ENCODE results near the gene GSK3A. TPM values are rescaled to one million over a fixed set of nuclear protein-coding genes. Genes with fewer than 3 reads are reported as not detected.

Gene GSK3A
- total RNA-seq, 1 experiment from 2014 or later, result 46.0 TPM

DNA sequence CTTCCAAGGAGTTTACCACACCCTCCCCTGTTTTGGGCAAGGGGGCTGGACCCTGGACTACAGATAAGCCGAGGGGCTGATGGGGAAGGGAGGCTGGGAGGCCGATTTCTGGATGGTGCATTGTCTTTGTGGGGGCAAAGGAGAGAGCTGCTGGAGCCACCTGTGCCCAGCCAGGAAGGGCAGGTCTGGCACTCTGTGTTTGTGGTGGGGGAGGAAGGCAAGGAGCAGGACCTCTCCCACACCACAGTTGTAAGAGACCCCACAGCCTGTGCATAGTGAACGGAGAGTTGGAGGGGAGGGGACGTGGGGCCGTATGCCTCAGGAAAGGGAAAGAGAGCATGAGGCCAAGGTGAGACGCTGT, 43.6 kb upstream of the GSK3A start:
- H3K27ac ChIP-seq (ENCODE audit: low read length), result peak overlapping the region; percentile 82
- CTCF ChIA-PET, result no interaction called here
- no peaks in the 10 kb centered on the region for H3K27me3 ChIP-seq (ENCODE audit: control insufficient read depth, insufficient read depth, low read length)
- BruUV-seq (replicated peaks), result no TSS peak
- intact Hi-C loops (cut with micrococcal nuclease; ENCODE audit: unreplicated experiment), result no loop called here
- peaks cover 34% of the 10 kb centered on the region for H3K4me1 ChIP-seq (ENCODE audit: control insufficient read depth, insufficient read depth, low read length)
- TF ChIP-seq SIN3A (IDR thresholded peaks at IDR 0.05; ENCODE audit: borderline replicate concordance, insufficient read depth, low read depth, low read length), result no peak
- TF ChIP-seq, protein P1, sequence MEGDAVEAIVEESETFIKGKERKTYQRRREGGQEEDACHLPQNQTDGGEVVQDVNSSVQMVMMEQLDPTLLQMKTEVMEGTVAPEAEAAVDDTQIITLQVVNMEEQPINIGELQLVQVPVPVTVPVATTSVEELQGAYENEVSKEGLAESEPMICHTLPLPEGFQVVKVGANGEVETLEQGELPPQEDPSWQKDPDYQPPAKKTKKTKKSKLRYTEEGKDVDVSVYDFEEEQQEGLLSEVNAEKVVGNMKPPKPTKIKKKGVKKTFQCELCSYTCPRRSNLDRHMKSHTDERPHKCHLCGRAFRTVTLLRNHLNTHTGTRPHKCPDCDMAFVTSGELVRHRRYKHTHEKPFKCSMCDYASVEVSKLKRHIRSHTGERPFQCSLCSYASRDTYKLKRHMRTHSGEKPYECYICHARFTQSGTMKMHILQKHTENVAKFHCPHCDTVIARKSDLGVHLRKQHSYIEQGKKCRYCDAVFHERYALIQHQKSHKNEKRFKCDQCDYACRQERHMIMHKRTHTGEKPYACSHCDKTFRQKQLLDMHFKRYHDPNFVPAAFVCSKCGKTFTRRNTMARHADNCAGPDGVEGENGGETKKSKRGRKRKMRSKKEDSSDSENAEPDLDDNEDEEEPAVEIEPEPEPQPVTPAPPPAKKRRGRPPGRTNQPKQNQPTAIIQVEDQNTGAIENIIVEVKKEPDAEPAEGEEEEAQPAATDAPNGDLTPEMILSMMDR (IDR thresholded peaks at IDR 0.05), result no peak
- no peak for TF ChIP-seq TCF7L2 (IDR thresholded peaks at IDR 0.05; ENCODE audit: low read depth, low read length)
- TF ChIP-seq, protein P2, sequence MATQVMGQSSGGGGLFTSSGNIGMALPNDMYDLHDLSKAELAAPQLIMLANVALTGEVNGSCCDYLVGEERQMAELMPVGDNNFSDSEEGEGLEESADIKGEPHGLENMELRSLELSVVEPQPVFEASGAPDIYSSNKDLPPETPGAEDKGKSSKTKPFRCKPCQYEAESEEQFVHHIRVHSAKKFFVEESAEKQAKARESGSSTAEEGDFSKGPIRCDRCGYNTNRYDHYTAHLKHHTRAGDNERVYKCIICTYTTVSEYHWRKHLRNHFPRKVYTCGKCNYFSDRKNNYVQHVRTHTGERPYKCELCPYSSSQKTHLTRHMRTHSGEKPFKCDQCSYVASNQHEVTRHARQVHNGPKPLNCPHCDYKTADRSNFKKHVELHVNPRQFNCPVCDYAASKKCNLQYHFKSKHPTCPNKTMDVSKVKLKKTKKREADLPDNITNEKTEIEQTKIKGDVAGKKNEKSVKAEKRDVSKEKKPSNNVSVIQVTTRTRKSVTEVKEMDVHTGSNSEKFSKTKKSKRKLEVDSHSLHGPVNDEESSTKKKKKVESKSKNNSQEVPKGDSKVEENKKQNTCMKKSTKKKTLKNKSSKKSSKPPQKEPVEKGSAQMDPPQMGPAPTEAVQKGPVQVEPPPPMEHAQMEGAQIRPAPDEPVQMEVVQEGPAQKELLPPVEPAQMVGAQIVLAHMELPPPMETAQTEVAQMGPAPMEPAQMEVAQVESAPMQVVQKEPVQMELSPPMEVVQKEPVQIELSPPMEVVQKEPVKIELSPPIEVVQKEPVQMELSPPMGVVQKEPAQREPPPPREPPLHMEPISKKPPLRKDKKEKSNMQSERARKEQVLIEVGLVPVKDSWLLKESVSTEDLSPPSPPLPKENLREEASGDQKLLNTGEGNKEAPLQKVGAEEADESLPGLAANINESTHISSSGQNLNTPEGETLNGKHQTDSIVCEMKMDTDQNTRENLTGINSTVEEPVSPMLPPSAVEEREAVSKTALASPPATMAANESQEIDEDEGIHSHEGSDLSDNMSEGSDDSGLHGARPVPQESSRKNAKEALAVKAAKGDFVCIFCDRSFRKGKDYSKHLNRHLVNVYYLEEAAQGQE (IDR thresholded peaks at IDR 0.05; ENCODE audit: insufficient read depth in 1 of 2, low read depth in 2 of 2, low read length in 1 of 2), result no peak
- TF ChIP-seq POLR2AphosphoS5 (IDR thresholded peaks at IDR 0.05; ENCODE audit: low read depth, low read length), result no peak
- peak overlapping the region in 1 of 2 experiments; percentile 11; a peak in 2 of 4 replicates for H3K4me3 ChIP-seq (ENCODE audit: low read depth in 2 of 2, low read length in 2 of 2)
- H3K9me3 ChIP-seq (ENCODE audit: control insufficient read depth, insufficient read depth, low read depth, low read length), result no peaks in the 10 kb centered on the region
- DNase-seq (ENCODE audit: low read depth, low spot score) (no peak), ATAC-seq (no peak)
- POLR2A ChIA-PET, result no interaction called here
- H3K36me3 ChIP-seq (ENCODE audit: control insufficient read depth, insufficient read depth, low read length), result no peaks in the 10 kb centered on the region; the same call in 1 of the 2 replicates
- in situ Hi-C loops (cut with HindIII; ENCODE audit: low pct_unique_long_range_greater_than_20kb, low sequenced_read_pairs), result no loop called here

DNA sequence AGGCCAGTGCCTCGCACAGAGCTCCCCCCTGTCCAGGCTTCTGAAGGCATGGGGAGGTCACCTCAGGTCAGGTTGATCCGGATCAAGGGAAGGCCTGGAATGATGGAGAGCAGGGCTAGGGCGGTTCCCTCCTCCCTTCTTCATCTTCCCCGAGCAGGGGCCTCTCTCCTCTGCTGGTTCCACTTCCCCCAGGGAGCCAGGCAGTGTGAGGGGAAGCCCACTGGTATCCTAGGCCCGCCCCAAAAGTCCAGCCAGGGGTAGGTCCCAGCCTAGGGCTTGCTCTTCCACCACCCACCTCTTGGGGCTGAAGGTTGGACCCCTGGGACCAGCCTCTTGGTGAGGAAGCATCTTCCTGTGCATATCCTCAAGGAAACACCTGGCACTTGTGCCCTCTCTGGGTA, 43.1 kb upstream of the GSK3A start:
- Histone ChIP-seq H3K4me1 (ENCODE audit: control insufficient read depth, insufficient read depth, low read length) (peaks cover 34% of the 10 kb centered on the region), H3K27ac (ENCODE audit: low read length) (peak overlapping the region; percentile 82), H3K36me3 (ENCODE audit: control insufficient read depth, insufficient read depth, low read length) (no peaks in the 10 kb centered on the region; the same call in 1 of the 2 replicates), H3K27me3 (ENCODE audit: control insufficient read depth, insufficient read depth, low read length) (no peaks in the 10 kb centered on the region), H3K4me3 (ENCODE audit: low read depth in 2 of 2, low read length in 2 of 2) (peak overlapping the region; percentile 57 to 66), H3K9me3 (ENCODE audit: control insufficient read depth, insufficient read depth, low read depth, low read length) (no peaks in the 10 kb centered on the region)
- no peak for ATAC-seq
- intact Hi-C loops (cut with micrococcal nuclease; ENCODE audit: unreplicated experiment) (no loop called here), in situ Hi-C loops (cut with HindIII; ENCODE audit: low pct_unique_long_range_greater_than_20kb, low sequenced_read_pairs) (no loop called here)
- CTCF ChIA-PET, result no interaction called here
- DNase-seq (ENCODE audit: low read depth, low spot score), result no peak
- no TSS peak for BruUV-seq (replicated peaks)
- TF ChIP-seq SIN3A (IDR thresholded peaks at IDR 0.05; ENCODE audit: borderline replicate concordance, insufficient read depth, low read depth, low read length) (no peak), TCF7L2 (IDR thresholded peaks at IDR 0.05; ENCODE audit: low read depth, low read length) (no peak), POLR2AphosphoS5 (IDR thresholded peaks at IDR 0.05; ENCODE audit: low read depth, low read length) (no peak)
- TF ChIP-seq, protein P2 (IDR thresholded peaks at IDR 0.05; ENCODE audit: insufficient read depth in 1 of 2, low read depth in 2 of 2, low read length in 1 of 2), result no peak
- TF ChIP-seq, protein P1 (IDR thresholded peaks at IDR 0.05), result no peak
- POLR2A ChIA-PET, result no interaction called here

All from Panc1 (cell line).